Measurements from ENCODE around the gene SARDH. TPM values are rescaled to one million over a fixed set of nuclear protein-coding genes. Genes with fewer than 3 reads are reported as not detected.

SARDH gene
- total and polyA plus RNA-seq, 2 experiments from 2014 or later: 6.0 to 16.9 TPM

GRCh38 chr9:133659516-133659915 is 78.6 kb downstream of the SARDH start:
- peaks cover 11% of the 10 kb centered on the region for H3K4me1 ChIP-seq (ENCODE audit: low read depth)
- no peaks in the 10 kb centered on the region for H3K9me3 ChIP-seq (ENCODE audit: low read depth)
- H3K4me3 ChIP-seq: no peak overlapping the region
- no peak overlapping the region for H3K27ac ChIP-seq
- TF ChIP-seq CTCF (IDR thresholded peaks at IDR 0.05; ENCODE audit: low read depth, low read length): no peak
- no peaks in the 10 kb centered on the region for H3K36me3 ChIP-seq
- no peak for DNase-seq (ENCODE audit: low read depth in 1 of 2, low spot score in 1 of 2)
- peaks cover 18% of the 10 kb centered on the region for H3K27me3 ChIP-seq

- Histone ChIP-seq H3K4me1 (ENCODE audit: low read depth) (peaks cover 11% of the 10 kb centered on the region), H3K27ac (no peak overlapping the region), H3K36me3 (no peaks in the 10 kb centered on the region), H3K27me3 (peaks cover 18% of the 10 kb centered on the region), H3K4me3 (no peak overlapping the region), H3K9me3 (ENCODE audit: low read depth) (no peaks in the 10 kb centered on the region)
- no peak for TF ChIP-seq CTCF (IDR thresholded peaks at IDR 0.05; ENCODE audit: low read depth, low read length)
- DNase-seq (ENCODE audit: low read depth in 1 of 2, low spot score in 1 of 2): peak; percentile 44 to 70
These were observed 79.4 kb downstream of the SARDH start for GRCh38 chr9:133658442-133659431.

GRCh38 chr9:133657120-133657661 is 81.0 kb downstream of the SARDH start:
- H3K36me3 ChIP-seq: no peaks in the 10 kb centered on the region
- H3K27me3 ChIP-seq: peaks cover 18% of the 10 kb centered on the region
- H3K4me1 ChIP-seq (ENCODE audit: low read depth): peaks cover 11% of the 10 kb centered on the region
- H3K9me3 ChIP-seq (ENCODE audit: low read depth): no peaks in the 10 kb centered on the region
- no peak overlapping the region for H3K27ac ChIP-seq
- peak in 1 of 2 donors; percentile 23 for DNase-seq (ENCODE audit: low read depth in 1 of 2, low spot score in 1 of 2)
- no peak overlapping the region for H3K4me3 ChIP-seq
- TF ChIP-seq CTCF (IDR thresholded peaks at IDR 0.05; ENCODE audit: low read depth, low read length): no peak

- H3K36me3 ChIP-seq: no peaks in the 10 kb centered on the region
- H3K27ac ChIP-seq: no peak overlapping the region
- peaks cover 11% of the 10 kb centered on the region for H3K4me1 ChIP-seq (ENCODE audit: low read depth)
- no peak for TF ChIP-seq CTCF (IDR thresholded peaks at IDR 0.05; ENCODE audit: low read depth, low read length)
- DNase-seq (ENCODE audit: low read depth in 1 of 2, low spot score in 1 of 2): no peak
- H3K9me3 ChIP-seq (ENCODE audit: low read depth): no peaks in the 10 kb centered on the region
- no peak overlapping the region for H3K4me3 ChIP-seq
- H3K27me3 ChIP-seq: peaks cover 18% of the 10 kb centered on the region
These were observed 81.7 kb downstream of the SARDH start for GRCh38 chr9:133656211-133657119.

- DNase-seq (ENCODE audit: low read depth in 1 of 2, low spot score in 1 of 2): no peak
- TF ChIP-seq CTCF (IDR thresholded peaks at IDR 0.05; ENCODE audit: low read depth, low read length): no peak
- Histone ChIP-seq H3K4me1 (ENCODE audit: low read depth) (peaks cover 11% of the 10 kb centered on the region), H3K9me3 (ENCODE audit: low read depth) (no peaks in the 10 kb centered on the region), H3K36me3 (no peaks in the 10 kb centered on the region), H3K27me3 (peaks cover 18% of the 10 kb centered on the region), H3K4me3 (no peak overlapping the region), H3K27ac (no peak overlapping the region)
These were observed 82.5 kb downstream of the SARDH start for GRCh38 chr9:133655701-133656100.
